Gastroesophageal sphincter (tissue), 4 donors: Measurements from ENCODE around the gene LRRC28. TPM values are rescaled to one million over a fixed set of nuclear protein-coding genes. Genes with fewer than 3 reads are reported as not detected.

Experiments used
- ATAC-seq: fragments of 150-250 bp; one replicate; pipeline ENCODE4 v1.9.1; 2016; ENCODE audit warnings: mild to moderate bottlenecking, moderate library complexity
- H3K27ac ChIP-seq, 4 donors: fragments of 200-600 bp; sonication (generic) in 3 of 4; 1 replicate in 3 of 4; 2 replicates in 1 of 4; pipeline ENCODE4 v1.5.1; 2016 to 2019
- H3K27me3 ChIP-seq: fragments of 200-600 bp; sonication (generic); one replicate; pipeline ENCODE4 v1.5.1; 2019
- H3K36me3 ChIP-seq, 2 donors: fragments of 200-600 bp; sonication (generic); one replicate each; pipeline ENCODE4 v1.5.1; 2019; ENCODE audit warnings: control low read depth in 1 of 2
- H3K4me1 ChIP-seq, 3 donors: fragments of 200-600 bp; sonication (generic); 1 replicate in 2 of 3; 2 replicates in 1 of 3; pipeline ENCODE4 v1.5.1; 2016 to 2019; ENCODE audit warnings: control low read depth in 2 of 3
- H3K4me3 ChIP-seq, 2 donors: fragments of 200-600 bp; sonication (generic); one replicate each; pipeline ENCODE4 v1.5.1; 2019; ENCODE audit warnings: mild to moderate bottlenecking in 1 of 2, moderate library complexity in 1 of 2
- H3K9me3 ChIP-seq, 3 donors: fragments of 200-600 bp; sonication (generic); one replicate each; pipeline ENCODE4 v1.5.1; 2017 to 2019; ENCODE audit warnings: control low read depth in 2 of 3
- EP300 ChIP-seq: sonication (generic); formaldehyde crosslinking; IDR thresholded peaks from one replicate; pipeline ENCODE4 v1.6.1; 2017; ENCODE audit warnings: antibody characterized with exemption, mild to moderate bottlenecking
- POLR2A ChIP-seq, 2 donors: fragments of 450-650 bp; IDR thresholded peaks; one replicate each; pipeline ENCODE4 v1.6.1; 2017; ENCODE audit warnings: antibody characterized with exemption in 2 of 2, mild to moderate bottlenecking in 2 of 2, moderate library complexity in 1 of 2
- POLR2AphosphoS5 ChIP-seq: sonication (generic); formaldehyde crosslinking; IDR thresholded peaks from one replicate; pipeline ENCODE4 v1.6.1; 2017; ENCODE audit warnings: antibody characterized with exemption
- WGBS, 2 donors: methylation state at CpG; one replicate each; pipeline ENCODE4 v1.1.5; 2018; ENCODE audit warnings: low coverage in 1 of 2; 5-methylcytosine and 5-hydroxymethylcytosine counted together
- total RNA-seq, 4 donors: library from RNA; depleted of rRNA; stranded (reverse); fragments of >200 nt; gene quantifications; one replicate each; pipeline ENCODE4 v1.1.0, GENCODE V29; 2016
- TF ChIP-seq, protein P1 (sequence below), 4 experiments: fragments of 200-600 bp in 2 of 4; fragments of 450-650 bp in 2 of 4; sonication (generic) in 1 of 4; IDR thresholded peaks; one replicate each; pipeline ENCODE4 v1.5.1; 2017 to 2019; ENCODE audit warnings: antibody characterized with exemption in 4 of 4, mild to moderate bottlenecking in 2 of 4, moderate library complexity in 2 of 4

The LRRC28 gene
- total RNA-seq, 4 donors from 2014 or later, result 26.1 to 47.2 (median 28.5) TPM

DNA sequence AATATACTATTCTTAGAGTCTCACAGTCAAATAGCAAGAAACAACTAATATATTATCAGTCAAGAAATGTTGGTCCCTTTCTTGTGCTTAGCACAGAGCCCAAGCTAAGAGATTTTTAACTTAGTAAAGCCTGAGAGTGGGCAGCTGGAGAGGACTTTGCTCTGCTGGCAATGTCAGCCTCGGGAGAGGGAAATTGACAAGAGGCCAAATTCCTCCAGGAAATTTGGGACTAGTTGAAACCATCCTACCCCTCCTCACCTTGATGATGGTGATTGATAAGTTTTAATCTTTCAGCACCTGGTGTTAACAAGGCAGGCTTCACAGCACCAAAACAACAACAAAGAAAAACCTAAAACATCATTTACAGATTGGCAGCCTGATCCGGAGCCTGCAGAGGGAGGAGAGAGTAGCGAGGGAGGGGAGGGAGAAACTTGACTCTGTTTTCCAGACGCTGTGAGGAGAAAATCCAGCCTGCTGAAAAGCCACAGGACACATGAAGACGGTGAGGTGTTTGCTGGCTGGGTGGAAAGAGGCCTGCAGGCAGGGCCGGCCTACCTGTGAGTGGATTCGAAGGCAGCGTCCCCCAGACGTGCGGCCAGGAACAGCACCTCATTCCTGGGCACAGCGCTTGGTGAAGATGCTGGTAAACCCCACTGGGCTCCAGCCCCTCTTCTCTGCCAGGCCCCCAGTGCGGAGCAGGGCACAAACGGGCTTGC, 150.9 kb downstream of the LRRC28 start:
- H3K27me3 ChIP-seq, result no peaks in the 10 kb centered on the region
- WGBS, 2 donors, result 21 to 34% methylated on average over 6 to 8 of the region's 13 CpGs
- peaks cover 0 to 19% (median 9%) of the 10 kb centered on the region in 3 donors for H3K4me1 ChIP-seq
- no peak for ATAC-seq
- TF ChIP-seq, protein P1, sequence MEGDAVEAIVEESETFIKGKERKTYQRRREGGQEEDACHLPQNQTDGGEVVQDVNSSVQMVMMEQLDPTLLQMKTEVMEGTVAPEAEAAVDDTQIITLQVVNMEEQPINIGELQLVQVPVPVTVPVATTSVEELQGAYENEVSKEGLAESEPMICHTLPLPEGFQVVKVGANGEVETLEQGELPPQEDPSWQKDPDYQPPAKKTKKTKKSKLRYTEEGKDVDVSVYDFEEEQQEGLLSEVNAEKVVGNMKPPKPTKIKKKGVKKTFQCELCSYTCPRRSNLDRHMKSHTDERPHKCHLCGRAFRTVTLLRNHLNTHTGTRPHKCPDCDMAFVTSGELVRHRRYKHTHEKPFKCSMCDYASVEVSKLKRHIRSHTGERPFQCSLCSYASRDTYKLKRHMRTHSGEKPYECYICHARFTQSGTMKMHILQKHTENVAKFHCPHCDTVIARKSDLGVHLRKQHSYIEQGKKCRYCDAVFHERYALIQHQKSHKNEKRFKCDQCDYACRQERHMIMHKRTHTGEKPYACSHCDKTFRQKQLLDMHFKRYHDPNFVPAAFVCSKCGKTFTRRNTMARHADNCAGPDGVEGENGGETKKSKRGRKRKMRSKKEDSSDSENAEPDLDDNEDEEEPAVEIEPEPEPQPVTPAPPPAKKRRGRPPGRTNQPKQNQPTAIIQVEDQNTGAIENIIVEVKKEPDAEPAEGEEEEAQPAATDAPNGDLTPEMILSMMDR (IDR thresholded peaks at IDR 0.05), result no peak
- no peak for TF ChIP-seq EP300
- no peak for TF ChIP-seq POLR2A (IDR thresholded peaks at IDR 0.05)
- TF ChIP-seq POLR2AphosphoS5, result no peak
- no peaks in the 10 kb centered on the region for H3K36me3 ChIP-seq
- no peaks in the 10 kb centered on the region for H3K9me3 ChIP-seq
- peak overlapping the region in 3 of 4 donors; percentile 15 to 46 (median 25) for H3K27ac ChIP-seq
- H3K4me3 ChIP-seq, result no peak overlapping the region

DNA sequence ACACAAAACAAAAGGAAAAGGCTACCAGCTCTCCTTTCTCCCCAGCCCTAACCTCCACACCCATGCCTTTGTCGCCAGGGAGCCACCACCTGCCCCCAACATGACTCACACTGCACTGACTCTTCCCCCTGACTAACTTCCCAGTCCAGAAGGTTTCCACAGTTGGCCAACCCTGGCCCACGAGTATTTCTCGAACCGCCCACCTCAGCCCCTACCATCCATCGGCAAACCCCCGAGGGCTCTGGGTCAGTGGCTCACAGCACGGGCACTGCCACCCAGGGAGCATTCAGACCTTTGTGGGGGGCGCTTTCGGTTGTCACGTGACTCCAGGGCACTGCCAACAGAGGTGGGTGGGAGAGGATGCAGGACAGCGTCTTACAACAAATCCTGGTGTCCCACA, 152.3 kb downstream of the LRRC28 start:
- 82 to 91% methylated on average over 6 to 8 of the region's 11 CpGs for whole genome bisulfite sequencing, 2 donors
- Histone ChIP-seq H3K4me3 (no peak overlapping the region), H3K27ac (no peak overlapping the region), H3K27me3 (no peaks in the 10 kb centered on the region), H3K9me3 (no peaks in the 10 kb centered on the region), H3K36me3 (no peaks in the 10 kb centered on the region), H3K4me1 (peaks cover 2 to 32% (median 14%) of the 10 kb centered on the region in 3 donors)
- no peak for ATAC-seq
- TF ChIP-seq EP300, result no peak
- TF ChIP-seq, protein P1 (IDR thresholded peaks at IDR 0.05), result no peak
- no peak for TF ChIP-seq POLR2AphosphoS5
- TF ChIP-seq POLR2A (IDR thresholded peaks at IDR 0.05), result no peak

DNA sequence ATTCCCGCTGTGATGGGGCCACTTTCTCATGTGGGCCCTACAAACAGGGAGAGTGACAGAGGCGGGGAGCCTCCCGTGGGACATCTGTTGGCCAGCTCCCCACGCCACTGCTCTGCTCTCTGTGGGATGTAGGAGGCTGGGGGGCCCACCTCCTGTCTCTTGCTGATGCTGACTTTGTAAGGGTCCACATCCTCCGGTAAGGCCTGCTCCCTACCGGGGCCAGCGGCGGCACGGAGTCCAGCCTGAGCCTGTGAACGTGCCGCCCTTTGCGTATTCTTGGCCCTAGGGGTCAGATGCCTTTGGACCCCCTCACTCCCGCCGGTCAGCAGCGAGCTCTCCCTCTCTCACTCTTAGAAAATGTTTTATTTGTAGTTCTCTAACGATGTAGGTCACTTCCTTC, 153.2 kb downstream of the LRRC28 start:
- Histone ChIP-seq H3K36me3 (no peaks in the 10 kb centered on the region), H3K4me1 (peaks cover 5 to 40% (median 22%) of the 10 kb centered on the region in 3 donors), H3K27me3 (no peaks in the 10 kb centered on the region), H3K27ac (no peak overlapping the region), H3K4me3 (no peak overlapping the region), H3K9me3 (no peaks in the 10 kb centered on the region)
- TF ChIP-seq, protein P1 (IDR thresholded peaks at IDR 0.05), result no peak
- TF ChIP-seq POLR2AphosphoS5 (no peak), POLR2A (IDR thresholded peaks at IDR 0.05) (no peak), EP300 (no peak)
- 86% methylated on average over 5 to 12 of the region's 16 CpGs for WGBS, 2 donors
- ATAC-seq, result no peak

DNA sequence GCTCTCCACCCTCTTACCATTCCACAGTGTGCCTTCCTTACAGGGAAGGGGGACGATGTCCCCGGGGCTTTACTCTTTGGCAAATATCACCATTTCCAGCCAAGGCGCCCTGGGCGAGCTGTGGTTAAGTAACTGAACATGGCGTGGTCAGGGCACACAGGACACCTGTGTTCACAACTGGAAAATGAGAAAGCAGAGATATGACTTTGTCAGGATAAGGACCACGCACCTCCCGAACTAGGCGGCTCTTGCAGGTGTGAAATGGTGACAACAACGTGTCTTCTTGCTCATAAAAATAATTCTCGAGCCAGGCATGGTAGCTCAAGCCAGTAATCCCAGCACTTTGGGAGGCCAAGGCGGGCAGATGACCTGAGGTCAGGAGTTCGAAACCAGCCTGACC, 154.8 kb downstream of the LRRC28 start:
- H3K4me1 ChIP-seq, result peaks cover 5 to 44% (median 23%) of the 10 kb centered on the region in 3 donors
- no peaks in the 10 kb centered on the region for H3K9me3 ChIP-seq
- no peak overlapping the region for H3K27ac ChIP-seq
- ATAC-seq, result no peak
- TF ChIP-seq, protein P1 (IDR thresholded peaks at IDR 0.05), result no peak
- TF ChIP-seq EP300 (no peak), POLR2A (IDR thresholded peaks at IDR 0.05) (no peak), POLR2AphosphoS5 (no peak)
- no peaks in the 10 kb centered on the region for H3K36me3 ChIP-seq
- H3K4me3 ChIP-seq, result no peak overlapping the region
- 93 to 98% methylated on average over 4 to 6 of the region's 12 CpGs for WGBS, 2 donors
- H3K27me3 ChIP-seq, result no peaks in the 10 kb centered on the region
